PC-3 (cell line): ENCODE data around the gene KLK5.

ENCODE experiments used
- CTCF ChIP-seq: fragments of 300-600 bp; sonication (generic); conservative IDR thresholded peaks from 2 replicates; pipeline ENCODE4 v1.5.1; 2017; ENCODE audit warnings: antibody characterized with exemption, low read depth, mild to moderate bottlenecking, low read length
- EZH2 ChIP-seq: fragments of 300-600 bp; sonication (generic); IDR thresholded peaks from one replicate; pipeline ENCODE4 v1.6.1; 2017; ENCODE audit warnings: antibody characterized with exemption, mild to moderate bottlenecking, low read length; ENCODE audit not compliant: unreplicated experiment
- EZH2phosphoT487 ChIP-seq: fragments of 300-600 bp; sonication (generic); IDR thresholded peaks from 2 replicates; pipeline ENCODE4 v1.6.1; 2018; ENCODE audit warnings: mild to moderate bottlenecking, antibody characterized with exemption, low read length, borderline replicate concordance

- TF ChIP-seq CTCF (no peak), EZH2phosphoT487 (no peak), EZH2 (no peak)
Measured at GRCh38 chr19:51000426-51000825, 47.6 kb upstream of the KLK5 start.
